GM21723 (cell line): ENCODE data around the gene LPAR2.
A peak's percentile ranks its signal among the peaks of the same experiment; 100 is the strongest.
"Not testable (repeated sequence)": the region's sequence is repeated elsewhere in the genome, so short reads cannot be mapped to it uniquely, and the experiment has no call there.

Source experiments
- ATAC-seq: cut with Tn5 transposase; IDR thresholded peaks from one replicate; pipeline ENCODE4 v1.9.1; 2021; ENCODE audit warnings: mild to moderate bottlenecking, moderate library complexity; ENCODE audit not compliant: unreplicated experiment

Gene LPAR2

DNA sequence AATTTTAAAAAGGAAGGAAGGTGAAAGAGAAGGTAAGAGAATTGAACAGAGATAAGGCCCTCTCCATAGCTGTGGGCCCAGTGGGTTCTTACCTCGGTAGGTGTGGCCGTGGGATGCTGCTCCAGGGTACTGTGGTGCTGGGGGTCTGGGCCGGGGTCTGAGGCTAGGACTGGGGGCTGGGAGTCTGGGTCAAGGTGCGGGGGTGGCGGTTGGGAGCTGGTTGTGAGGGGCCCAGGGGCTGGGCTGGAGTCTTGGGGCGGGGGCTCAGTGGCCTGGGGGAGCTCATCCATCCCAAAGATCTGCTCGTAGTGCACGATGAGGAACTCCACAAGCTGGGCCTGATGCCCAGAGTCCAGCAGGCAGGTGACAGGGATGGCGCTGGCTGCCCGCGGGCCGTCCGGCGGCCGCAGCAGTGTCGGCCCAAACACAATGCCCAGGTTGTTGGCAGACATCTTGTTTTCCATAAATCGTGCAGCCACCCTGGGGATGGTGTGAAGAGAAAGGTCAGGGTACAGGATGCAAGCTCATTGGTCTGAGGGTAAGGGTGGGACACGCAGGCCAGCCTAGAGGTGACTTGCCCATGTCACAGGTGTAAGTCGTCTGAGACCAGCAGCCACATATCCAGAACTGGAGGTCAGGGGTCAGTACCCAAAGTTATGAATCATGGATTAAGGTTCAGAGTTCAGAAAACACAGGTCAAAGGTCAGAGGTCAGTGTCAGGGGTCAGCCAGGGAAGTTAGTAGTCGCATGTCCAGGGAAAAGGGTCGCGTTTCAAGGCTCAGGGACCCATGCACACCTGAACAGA lies 5.9 kb upstream of the LPAR2 start:
- ATAC-seq: no peak

DNA sequence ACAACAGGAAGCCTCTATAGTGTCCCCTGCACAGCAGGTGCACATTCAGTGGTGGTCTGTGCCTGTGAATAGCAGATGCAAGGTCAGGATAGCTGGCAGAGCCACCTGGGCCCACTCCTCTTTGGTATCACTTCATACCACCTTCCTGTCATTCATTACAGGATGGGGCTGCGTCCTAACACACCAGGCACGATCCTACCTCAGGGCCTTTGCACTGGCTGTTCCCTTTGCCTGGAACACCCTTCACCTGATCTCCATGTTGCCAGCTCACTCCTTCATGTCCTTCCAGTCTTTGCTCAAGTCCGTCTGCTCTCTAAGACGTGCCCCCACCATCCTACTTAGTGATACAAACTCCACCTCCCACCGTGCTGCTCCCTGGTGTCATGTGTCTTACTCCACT lies 4.6 kb upstream of the LPAR2 start:
- no peak for ATAC-seq

- ATAC-seq: no peak
These were observed 3.3 kb upstream of the LPAR2 start for GRCh38 chr19:19631346-19631745.

GRCh38 chr19:19630426-19630825 lies 2.4 kb upstream of the LPAR2 start:
- ATAC-seq: no peak

GRCh38 chr19:19630062-19630414 lies 2.0 kb upstream of the LPAR2 start:
- ATAC-seq: no peak

GRCh38 chr19:19628501-19629134 lies 598 bp upstream of the LPAR2 start:
- peak; percentile 18 for ATAC-seq

DNA sequence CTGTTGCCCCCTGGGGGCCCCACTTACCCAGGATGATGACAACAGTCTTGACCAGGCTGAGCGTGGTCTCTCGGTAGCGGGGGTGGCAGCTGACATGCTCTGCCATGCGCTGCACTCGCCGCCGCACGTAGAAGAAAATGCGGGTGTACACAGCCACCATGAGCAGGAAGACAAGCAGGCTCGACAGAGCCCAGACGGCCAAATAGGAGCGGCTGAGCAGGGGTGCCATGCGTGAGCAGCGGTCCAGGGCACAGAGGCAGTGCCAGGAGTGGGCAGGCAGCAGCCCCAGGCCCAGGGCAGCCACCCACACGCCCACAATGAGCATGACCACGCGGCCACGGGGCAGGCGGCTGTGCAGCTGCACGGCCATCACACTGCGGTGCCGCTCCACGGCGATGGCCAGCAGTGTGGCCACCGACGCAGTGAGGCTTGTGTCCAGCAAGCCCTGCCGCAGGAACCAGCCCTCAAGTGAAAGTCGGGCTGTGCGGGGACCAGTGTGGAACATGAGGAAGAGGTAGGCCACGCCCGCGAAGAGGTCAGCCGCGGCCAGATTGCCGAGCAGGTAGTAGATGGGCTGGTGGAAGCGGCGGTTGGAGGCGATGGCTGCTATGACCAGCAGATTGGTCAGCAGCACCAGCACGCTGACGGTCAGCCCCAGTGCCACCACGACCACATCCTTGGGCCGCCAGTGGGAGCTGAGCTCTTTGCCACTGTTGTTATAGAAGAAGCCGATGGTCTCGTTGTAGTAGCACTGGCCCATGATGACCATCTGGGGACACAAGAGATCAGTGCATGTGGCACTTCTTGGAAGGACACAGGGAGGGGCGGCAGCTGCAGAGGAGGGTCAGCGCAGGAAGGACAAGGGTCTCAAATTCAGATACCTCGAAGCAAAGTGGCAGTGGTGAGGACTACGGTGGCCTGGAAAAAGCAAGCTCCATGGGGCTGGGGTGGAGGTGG lies 1.2 kb downstream of the LPAR2 start:
- no peak for ATAC-seq

GRCh38 chr19:19624032-19624570 lies 3.9 kb downstream of the LPAR2 start:
- ATAC-seq: no peak

DNA sequence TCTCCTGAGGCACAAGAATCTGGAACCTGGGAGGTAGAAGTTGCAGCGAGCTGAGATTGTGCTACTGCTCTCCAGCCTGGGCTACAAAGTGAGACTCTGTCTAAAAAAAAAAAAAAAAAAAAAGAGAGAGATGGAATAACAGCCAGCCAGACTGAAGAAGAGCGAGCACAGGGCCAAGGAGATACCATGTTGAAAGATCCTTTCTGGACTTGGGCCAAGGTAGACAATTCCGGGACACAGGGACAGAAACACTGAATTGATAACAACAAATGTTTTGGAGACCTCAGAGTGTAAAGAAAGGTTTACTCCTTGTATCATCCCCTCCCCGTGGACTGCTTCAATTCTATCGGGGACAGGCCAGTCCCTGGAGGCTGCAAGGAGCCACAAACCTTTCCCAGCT lies 4.6 kb downstream of the LPAR2 start:
- ATAC-seq: no peak

GRCh38 chr19:19619849-19620210 lies 8.2 kb downstream of the LPAR2 start:
- no peak for ATAC-seq

- ATAC-seq: no peak
These were observed 8.7 kb downstream of the LPAR2 start for GRCh38 chr19:19619181-19619848.

DNA sequence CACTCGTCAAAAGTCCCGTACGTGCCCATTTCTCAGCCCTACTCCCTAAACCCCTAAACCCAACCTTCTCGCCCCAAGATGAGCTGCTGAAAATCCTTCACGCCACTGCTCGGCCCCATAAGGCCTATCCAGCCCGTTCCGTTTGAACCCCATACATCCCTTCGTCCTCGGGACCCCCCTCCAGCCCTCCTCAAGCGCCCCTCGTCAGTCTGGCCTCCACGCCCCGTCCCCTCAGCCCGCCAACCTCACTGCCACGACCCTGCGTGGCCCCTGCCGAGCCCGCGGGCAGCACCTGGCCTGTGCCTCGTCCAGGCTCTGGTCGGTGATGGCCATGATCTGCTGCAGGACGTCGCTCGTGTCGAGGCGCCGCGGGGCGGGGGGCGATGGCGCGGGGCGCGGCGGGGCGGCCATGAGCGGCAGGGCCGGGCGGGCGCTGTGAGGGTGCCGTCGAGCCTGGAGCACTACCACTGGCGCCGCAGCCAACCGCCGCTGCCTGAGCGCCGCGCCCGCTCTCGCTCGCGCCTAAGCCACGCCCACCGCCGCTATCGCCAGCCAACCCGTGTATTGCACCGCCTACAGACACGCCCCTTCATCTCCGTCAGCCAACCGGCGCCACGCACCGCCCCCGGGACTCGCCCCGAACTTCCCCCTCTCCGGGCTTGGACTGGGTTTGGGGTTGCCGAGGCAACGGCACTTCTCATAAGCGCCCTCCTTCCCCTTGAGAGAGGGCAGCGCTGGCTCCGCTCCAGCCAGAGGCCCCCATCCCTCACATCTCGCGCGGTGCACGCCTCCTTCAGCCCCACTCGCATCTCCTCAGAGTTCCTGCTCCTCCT lies 9.6 kb downstream of the LPAR2 start, which contains the start of gene PBX4:
Gene PBX4 (minus strand): TSS at position 469 of the 833 bp plus-strand sequence. CDS start 58 bp downstream, at position 411.
- peak; percentile 92 for ATAC-seq

DNA sequence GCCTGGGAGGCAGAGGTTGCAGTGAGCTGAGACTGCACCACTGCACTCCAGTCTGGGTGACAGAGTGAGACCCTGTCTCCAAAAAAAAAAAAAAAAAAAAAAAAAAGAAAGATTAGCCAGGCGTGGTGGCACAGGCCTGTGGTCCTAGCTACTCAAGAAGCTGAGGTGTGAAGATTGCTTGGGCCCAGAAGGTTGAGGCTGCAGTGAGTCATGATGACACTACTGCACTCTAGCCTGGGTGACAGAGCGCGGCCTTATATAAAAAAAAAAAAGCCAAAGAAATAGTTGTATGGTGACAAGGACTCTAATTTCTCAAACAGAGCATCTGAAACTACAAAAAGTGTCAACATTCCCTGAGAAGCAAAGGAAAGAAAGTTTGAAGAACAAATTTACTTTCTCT lies 12.9 kb downstream of the LPAR2 start:
- no peak for ATAC-seq

DNA sequence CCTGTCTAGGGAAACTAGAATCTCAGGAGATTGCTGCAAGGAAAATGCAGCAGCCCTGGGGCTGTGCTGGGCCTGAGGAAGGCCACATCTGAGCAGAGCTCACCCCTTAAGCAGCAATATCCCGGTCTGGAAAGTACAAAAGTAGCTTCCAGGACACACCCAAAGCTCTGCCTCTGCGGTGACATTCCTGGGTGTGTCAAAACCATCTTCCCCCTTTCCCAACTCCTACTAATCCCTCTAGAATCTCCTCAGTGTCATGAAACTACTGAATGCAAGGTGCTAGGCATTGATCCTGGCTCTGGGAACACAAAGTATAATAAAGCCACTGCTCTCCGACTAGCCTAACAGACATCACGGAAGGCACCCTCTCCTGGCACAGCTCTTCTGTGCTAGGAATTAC lies 14.5 kb downstream of the LPAR2 start:
- ATAC-seq: no peak

- no peak for ATAC-seq
These were observed 17.4 kb downstream of the LPAR2 start for GRCh38 chr19:19610376-19611202.

GRCh38 chr19:19606686-19607085 lies 21.3 kb downstream of the LPAR2 start:
- not testable (repeated sequence) for ATAC-seq

DNA sequence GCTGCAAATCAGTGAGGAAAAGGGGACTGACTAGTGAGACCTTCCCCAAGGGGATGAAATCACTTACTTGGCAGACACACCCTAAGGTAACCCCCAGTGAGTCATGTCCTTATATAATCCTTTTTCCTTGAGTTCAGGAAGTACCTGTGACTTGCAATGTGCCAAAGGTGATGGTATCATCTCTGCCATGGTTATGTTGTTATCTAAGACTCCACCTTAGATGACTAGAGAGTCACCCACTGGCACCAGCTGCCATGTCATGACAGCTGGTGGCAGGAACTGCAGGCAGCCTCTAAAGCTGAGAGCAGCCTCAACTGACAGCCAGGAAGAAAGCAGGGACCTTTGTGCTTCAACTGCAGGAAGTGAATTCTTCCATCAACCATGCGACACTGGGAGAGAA lies 22.0 kb downstream of the LPAR2 start:
- ATAC-seq: no peak

GRCh38 chr19:19602713-19603324 lies 25.2 kb downstream of the LPAR2 start:
- no peak for ATAC-seq
